Transverse colon (tissue), 4 donors: ENCODE measurements around the gene LRP1B.

Source experiments
- POLR2A ChIP-seq: fragments of 450-650 bp; IDR thresholded peaks from one replicate; pipeline ENCODE4 v1.6.1; 2016; ENCODE audit warnings: antibody characterized with exemption, mild to moderate bottlenecking, moderate library complexity
- POLR2AphosphoS5 ChIP-seq, 3 donors: sonication (generic); formaldehyde crosslinking; IDR thresholded peaks; one replicate each; pipeline ENCODE4 v1.6.1; 2016; ENCODE audit warnings: antibody characterized with exemption in 3 of 3
- TF ChIP-seq, protein P1 (sequence below), 5 experiments: fragments of 200-600 bp in 3 of 5; fragments of 450-650 bp in 2 of 5; sonication (generic) in 3 of 5; IDR thresholded peaks; 1 replicate in 2 of 5; 2 replicates in 3 of 5; pipeline ENCODE4 v1.5.1; 2016 to 2017; ENCODE audit warnings: antibody characterized with exemption in 5 of 5, inconsistent platforms in 3 of 5, mild to moderate bottlenecking in 2 of 5, moderate library complexity in 1 of 5

- TF ChIP-seq POLR2A: no peak
- no peak for TF ChIP-seq POLR2AphosphoS5 (IDR thresholded peaks at IDR 0.05)
- TF ChIP-seq, protein P1, sequence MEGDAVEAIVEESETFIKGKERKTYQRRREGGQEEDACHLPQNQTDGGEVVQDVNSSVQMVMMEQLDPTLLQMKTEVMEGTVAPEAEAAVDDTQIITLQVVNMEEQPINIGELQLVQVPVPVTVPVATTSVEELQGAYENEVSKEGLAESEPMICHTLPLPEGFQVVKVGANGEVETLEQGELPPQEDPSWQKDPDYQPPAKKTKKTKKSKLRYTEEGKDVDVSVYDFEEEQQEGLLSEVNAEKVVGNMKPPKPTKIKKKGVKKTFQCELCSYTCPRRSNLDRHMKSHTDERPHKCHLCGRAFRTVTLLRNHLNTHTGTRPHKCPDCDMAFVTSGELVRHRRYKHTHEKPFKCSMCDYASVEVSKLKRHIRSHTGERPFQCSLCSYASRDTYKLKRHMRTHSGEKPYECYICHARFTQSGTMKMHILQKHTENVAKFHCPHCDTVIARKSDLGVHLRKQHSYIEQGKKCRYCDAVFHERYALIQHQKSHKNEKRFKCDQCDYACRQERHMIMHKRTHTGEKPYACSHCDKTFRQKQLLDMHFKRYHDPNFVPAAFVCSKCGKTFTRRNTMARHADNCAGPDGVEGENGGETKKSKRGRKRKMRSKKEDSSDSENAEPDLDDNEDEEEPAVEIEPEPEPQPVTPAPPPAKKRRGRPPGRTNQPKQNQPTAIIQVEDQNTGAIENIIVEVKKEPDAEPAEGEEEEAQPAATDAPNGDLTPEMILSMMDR (IDR thresholded peaks at IDR 0.05): no peak
Measured at GRCh38 chr2:140567734-140568133, 1563.1 kb downstream of the LRP1B start.
